ENCODE measurements around the gene MYO19. TPM values are rescaled to one million over a fixed set of nuclear protein-coding genes. Genes with fewer than 3 reads are reported as not detected.
"Not testable (repeated sequence)": the region's sequence is repeated elsewhere in the genome, so short reads cannot be mapped to it uniquely, and the experiment has no call there.

Gene MYO19
- total RNA-seq, 1 donor, result 50.1 TPM

DNA sequence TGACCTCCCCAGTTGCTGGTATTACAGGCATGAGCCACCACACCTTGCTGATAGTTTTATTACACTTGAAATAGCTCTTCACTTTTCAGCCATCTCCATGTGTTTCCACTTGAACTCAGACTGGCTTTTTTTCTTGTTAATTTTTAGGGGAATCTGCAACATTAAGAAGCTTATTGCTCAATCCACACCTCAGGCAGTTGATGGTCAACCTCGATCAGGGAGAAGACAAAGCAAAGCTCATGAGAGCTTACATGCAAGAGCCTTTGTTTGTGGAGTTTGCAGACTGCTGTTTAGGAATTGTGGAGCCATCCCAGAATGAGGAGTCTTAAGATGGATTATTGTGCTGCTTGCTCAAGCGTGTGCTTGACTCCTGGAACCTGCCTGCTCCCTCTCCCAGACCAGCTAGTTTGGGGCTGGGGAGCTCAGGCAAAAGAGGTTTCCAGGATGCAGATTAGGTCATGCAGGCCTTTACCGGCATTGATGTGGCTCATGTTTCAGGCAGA is 39.5 kb downstream of the MYO19 start:
- no peak overlapping the region for H3K4me3 ChIP-seq (ENCODE audit: low read depth, low read length)
- peak; percentile 60 for DNase-seq (ENCODE audit: low read depth)
- TF ChIP-seq, protein P1, sequence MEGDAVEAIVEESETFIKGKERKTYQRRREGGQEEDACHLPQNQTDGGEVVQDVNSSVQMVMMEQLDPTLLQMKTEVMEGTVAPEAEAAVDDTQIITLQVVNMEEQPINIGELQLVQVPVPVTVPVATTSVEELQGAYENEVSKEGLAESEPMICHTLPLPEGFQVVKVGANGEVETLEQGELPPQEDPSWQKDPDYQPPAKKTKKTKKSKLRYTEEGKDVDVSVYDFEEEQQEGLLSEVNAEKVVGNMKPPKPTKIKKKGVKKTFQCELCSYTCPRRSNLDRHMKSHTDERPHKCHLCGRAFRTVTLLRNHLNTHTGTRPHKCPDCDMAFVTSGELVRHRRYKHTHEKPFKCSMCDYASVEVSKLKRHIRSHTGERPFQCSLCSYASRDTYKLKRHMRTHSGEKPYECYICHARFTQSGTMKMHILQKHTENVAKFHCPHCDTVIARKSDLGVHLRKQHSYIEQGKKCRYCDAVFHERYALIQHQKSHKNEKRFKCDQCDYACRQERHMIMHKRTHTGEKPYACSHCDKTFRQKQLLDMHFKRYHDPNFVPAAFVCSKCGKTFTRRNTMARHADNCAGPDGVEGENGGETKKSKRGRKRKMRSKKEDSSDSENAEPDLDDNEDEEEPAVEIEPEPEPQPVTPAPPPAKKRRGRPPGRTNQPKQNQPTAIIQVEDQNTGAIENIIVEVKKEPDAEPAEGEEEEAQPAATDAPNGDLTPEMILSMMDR (IDR thresholded peaks at IDR 0.05; ENCODE audit: insufficient read depth, low read depth, low read length), result no peak

DNA sequence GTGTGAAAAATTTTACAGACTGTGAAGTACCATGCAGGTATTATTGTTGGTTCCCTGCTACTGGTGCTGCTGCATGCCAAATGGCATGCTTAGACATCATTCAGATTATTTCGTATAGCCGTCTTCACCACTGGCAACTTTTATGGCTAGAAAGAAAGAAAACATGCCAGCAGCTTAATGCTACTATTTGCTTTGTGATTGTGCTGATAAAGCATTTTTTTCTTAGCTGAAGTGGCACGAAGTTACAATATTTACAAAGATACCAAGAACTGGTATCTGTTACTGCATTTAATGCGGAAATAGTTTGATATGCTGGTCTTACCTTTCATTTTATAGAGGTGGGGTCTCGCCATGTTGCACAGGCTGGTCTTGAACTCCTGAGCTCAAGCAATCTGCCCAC is 40.0 kb downstream of the MYO19 start:
- TF ChIP-seq, protein P1 (IDR thresholded peaks at IDR 0.05; ENCODE audit: insufficient read depth, low read depth, low read length), result no peak
- DNase-seq (ENCODE audit: low read depth), result no peak
- no peak overlapping the region for H3K4me3 ChIP-seq (ENCODE audit: low read depth, low read length)

DNA sequence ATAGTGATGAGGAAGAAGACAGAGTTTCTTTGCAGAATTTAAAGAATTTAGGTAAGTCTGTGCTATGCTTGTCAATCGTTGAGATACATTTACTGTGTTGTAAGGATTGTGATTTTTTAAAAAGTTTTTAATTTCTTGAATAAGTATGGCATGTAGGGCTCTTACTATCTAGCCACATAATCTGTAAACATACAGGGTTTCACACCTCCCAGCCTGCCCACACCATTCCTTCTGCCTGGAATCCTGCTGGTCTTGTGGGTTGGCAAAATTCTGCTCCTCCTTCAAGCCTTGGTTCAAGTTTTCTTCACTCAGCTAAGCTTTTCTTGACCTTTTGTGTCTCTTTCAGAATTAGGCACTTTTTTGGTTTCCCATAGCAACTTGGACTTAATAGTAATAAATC is 40.7 kb downstream of the MYO19 start:
- H3K4me3 ChIP-seq (ENCODE audit: low read depth, low read length), result no peak overlapping the region
- DNase-seq (ENCODE audit: low read depth), result peak; percentile 64
- TF ChIP-seq, protein P1 (IDR thresholded peaks at IDR 0.05; ENCODE audit: insufficient read depth, low read depth, low read length), result no peak

DNA sequence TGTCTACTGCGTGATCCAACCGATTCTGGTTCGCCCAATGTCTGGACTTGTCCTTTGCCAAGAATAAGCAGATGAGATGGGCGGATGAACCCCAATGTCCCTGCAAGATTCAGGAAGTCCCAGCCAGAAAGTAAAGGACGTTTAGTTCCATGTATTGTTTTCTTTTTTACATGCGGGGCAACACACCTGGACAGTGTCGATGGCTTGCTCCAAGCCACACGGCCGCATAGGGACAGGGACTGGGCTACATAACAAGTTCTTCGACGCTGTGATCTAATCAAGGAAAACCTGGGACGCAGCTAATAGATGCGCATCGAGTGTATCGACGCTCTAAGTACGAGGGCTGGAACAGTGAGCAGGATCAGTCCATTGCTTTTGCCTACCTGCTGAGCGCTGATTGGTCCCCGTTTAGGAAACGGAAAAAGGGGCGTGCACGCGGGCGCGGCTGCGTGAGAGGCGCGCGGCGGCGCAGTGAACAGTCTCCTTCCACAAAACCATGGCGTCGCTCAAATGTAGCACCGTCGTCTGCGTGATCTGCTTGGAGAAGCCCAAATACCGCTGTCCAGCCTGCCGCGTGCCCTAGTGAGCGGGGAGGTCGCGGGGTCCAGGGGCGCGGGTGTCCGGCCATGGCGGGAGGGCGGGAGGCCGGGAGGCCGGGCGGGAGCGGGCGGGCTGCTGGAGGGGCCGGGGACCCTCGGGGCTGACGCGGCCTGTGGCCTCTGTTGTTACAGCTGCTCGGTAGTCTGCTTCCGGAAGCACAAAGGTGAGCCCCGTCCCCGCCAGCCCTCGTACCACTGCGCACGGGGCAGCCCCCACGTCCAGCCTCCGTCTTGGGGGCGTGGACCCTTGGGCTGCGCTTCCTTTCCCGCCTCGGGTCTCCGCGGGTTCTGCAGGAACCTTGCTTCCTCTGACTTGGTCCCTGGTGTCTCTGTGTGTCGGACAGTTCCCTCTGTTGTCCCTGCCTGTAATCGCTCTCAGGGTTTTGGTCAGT is 48.2 kb downstream of the MYO19 start, which contains the start of gene ZNHIT3:
TSS of gene ZNHIT3 (plus strand) at position 478 of the 991 bp plus-strand sequence. CDS start at position 497, 19 bp downstream.
- peak; percentile 93 for DNase-seq (ENCODE audit: low read depth)
- H3K4me3 ChIP-seq (ENCODE audit: low read depth, low read length), result peak within 1 kb of the TSS; percentile 90

DNA sequence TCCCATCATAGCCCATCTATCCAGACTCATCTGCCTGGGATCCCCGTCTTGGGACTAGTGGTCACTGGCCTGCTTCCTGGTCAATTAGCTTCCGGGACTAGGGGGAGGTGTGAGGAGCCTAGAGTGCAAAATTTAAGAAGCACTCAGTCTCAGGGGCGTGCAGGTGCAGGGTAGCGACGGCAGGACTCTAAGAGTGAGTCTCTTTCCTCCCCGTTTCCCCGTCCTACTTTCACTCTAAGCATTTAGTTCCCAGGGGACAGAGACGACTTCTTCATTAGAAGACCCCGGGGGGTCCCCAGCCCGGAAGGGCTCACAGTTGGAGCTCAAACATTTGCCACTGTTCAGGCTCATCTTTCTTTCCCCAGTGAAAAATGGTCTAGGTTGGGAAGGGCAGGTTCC is 48.9 kb downstream of the MYO19 start:
- TF ChIP-seq, protein P1 (IDR thresholded peaks at IDR 0.05; ENCODE audit: insufficient read depth, low read depth, low read length), result no peak
- DNase-seq (ENCODE audit: low read depth), result no peak
- peak overlapping the region; percentile 90 for H3K4me3 ChIP-seq (ENCODE audit: low read depth, low read length)

More for the DNA sequence above, 48.2 kb downstream of the MYO19 start, which contains the start of gene ZNHIT3:
- TF ChIP-seq, protein P1 (IDR thresholded peaks at IDR 0.05; ENCODE audit: insufficient read depth, low read depth, low read length), result no peak

DNA sequence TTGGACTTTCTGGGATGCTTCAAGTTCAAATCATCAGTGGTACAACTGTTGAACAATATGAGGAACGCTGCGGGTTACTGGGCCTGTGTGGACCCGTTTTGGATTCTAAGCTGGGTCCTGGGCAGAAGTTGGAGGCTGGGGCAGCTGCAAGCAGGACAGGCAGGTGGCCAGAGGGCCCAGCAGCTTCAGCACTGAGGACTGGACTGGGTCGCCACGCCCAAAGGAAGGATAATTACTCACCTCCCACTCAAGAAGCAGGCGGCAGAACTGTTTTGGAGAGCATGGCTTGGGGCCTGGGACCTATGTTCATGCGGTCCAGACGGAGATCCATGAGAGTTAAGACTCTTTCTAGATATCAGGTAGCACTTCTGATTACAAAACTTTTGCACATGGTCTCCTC is 49.6 kb downstream of the MYO19 start:
- TF ChIP-seq, protein P1 (IDR thresholded peaks at IDR 0.05; ENCODE audit: insufficient read depth, low read depth, low read length), result no peak
- DNase-seq (ENCODE audit: low read depth), result no peak
- H3K4me3 ChIP-seq (ENCODE audit: low read depth, low read length), result no peak overlapping the region

DNA sequence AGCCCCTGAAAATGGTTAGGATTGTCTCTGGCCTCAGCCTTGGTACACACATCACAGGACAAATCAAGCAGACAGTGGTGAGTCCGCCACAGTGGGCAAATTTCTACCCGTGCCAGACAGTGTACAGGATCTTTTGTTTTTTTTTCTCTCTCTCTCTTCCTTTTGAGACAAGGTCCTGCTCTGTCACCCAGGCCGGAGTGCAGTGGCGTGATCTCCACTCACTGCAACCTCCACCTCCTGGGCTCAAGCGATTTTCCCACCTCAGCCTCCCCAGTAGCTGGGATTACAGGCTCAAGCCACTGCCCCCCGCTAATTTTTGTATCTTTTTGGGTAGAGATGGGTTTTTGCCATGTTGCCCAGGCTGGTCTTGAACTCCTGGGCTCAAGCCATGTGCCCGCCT is 50.6 kb downstream of the MYO19 start:
- H3K4me3 ChIP-seq (ENCODE audit: low read depth, low read length); DNase-seq (ENCODE audit: low read depth): not testable (repeated sequence)
